ENCODE data around the gene FRMD6. TPM values are rescaled to one million over a fixed set of nuclear protein-coding genes. Genes with fewer than 3 reads are reported as not detected.
"Not testable (repeated sequence)": the region's sequence is repeated elsewhere in the genome, so short reads cannot be mapped to it uniquely, and the experiment has no call there.

Gene FRMD6
- total RNA-seq, 2 donors from 2014 or later, result 10.2 to 11.2 TPM

DNA sequence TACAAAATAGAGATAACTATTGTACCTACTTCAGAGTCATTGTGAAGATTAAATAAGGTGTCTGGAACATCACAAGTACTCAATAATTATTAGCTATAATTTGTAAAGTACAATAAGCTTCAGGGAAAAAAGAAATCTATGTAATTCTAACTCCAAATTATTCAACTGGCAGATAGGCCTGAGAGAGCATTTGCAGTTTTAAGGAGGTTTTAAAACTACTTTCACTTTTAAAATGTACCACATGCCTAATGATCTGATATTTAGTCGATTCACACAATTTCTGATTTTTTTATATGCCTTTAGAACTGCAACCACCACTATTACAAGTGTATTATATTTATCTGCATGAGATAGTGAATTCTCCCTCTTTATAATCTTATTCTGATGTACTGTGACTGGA lies 24.9 kb upstream of the FRMD6 start:
- H3K27me3 ChIP-seq, result no peaks in the 10 kb centered on the region
- H3K4me1 ChIP-seq, result no peaks in the 10 kb centered on the region
- ATAC-seq (no peak), DNase-seq (no peak)
- TF ChIP-seq CTCF (IDR thresholded peaks at IDR 0.05), result no peak
- no peak for TF ChIP-seq POLR2A (IDR thresholded peaks at IDR 0.05)
- WGBS, 2 donors, result 39 to 45% methylated on average over 1 of the region's 1 CpG
- intact Hi-C loops (cut with DNase I), result no loop called here
- H3K9me3 ChIP-seq, result no peaks in the 10 kb centered on the region
- H3K36me3 ChIP-seq (replicated peaks in 1 of 2; ENCODE audit: insufficient read depth in 1 of 2, low read depth in 2 of 2), result no peaks in the 10 kb centered on the region
- no peak overlapping the region for H3K4me3 ChIP-seq
- no peak overlapping the region for H3K27ac ChIP-seq

GRCh38 chr14:51627313-51627712 lies 24.4 kb upstream of the FRMD6 start:
- no peak for ATAC-seq
- no peaks in the 10 kb centered on the region for H3K4me1 ChIP-seq
- DNase-seq, result no peak
- no peak for TF ChIP-seq CTCF (IDR thresholded peaks at IDR 0.05)
- TF ChIP-seq POLR2A (IDR thresholded peaks at IDR 0.05), result no peak
- no peaks in the 10 kb centered on the region for H3K9me3 ChIP-seq
- no peaks in the 10 kb centered on the region for H3K36me3 ChIP-seq (replicated peaks in 1 of 2; ENCODE audit: insufficient read depth in 1 of 2, low read depth in 2 of 2)
- intact Hi-C loops (cut with DNase I), result no loop called here
- H3K27ac ChIP-seq, result no peak overlapping the region
- H3K4me3 ChIP-seq, result no peak overlapping the region
- H3K27me3 ChIP-seq, result no peaks in the 10 kb centered on the region

DNA sequence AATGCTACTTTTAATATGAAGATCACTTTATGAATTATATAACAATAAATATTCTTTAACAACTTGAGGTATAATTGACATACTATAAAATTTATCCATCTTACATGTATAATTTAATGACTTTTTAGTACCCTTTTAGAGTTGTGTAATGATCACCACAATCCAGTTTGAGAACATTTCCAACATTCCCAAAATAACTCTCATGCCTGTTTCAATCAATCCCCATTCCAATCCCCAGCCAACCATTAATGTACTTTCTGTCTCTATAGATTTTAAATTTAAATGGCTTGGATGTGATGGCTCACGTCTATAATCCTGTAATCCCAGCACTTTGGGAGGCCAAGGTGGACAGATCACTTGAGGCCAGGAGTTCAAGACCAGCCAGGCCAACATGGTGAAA lies 23.5 kb upstream of the FRMD6 start:
- DNase-seq (no peak), ATAC-seq (no peak)
- H3K27ac ChIP-seq, result no peak overlapping the region
- intact Hi-C loops (cut with DNase I), result no loop called here
- no peaks in the 10 kb centered on the region for H3K27me3 ChIP-seq
- WGBS, 2 donors, result 15 to 42% methylated on average over 1 of the region's 1 CpG
- no peaks in the 10 kb centered on the region for H3K9me3 ChIP-seq
- no peaks in the 10 kb centered on the region for H3K4me1 ChIP-seq
- TF ChIP-seq CTCF (IDR thresholded peaks at IDR 0.05) (no peak), POLR2A (IDR thresholded peaks at IDR 0.05) (no peak)
- no peaks in the 10 kb centered on the region for H3K36me3 ChIP-seq (replicated peaks in 1 of 2; ENCODE audit: insufficient read depth in 1 of 2, low read depth in 2 of 2)
- no peak overlapping the region for H3K4me3 ChIP-seq

GRCh38 chr14:51630987-51631386 lies 20.7 kb upstream of the FRMD6 start:
- ATAC-seq (no peak), DNase-seq (no peak)
- Histone ChIP-seq H3K9me3 (no peaks in the 10 kb centered on the region), H3K36me3 (replicated peaks in 1 of 2; ENCODE audit: insufficient read depth in 1 of 2, low read depth in 2 of 2) (no peaks in the 10 kb centered on the region), H3K4me3 (no peak overlapping the region), H3K27me3 (no peaks in the 10 kb centered on the region), H3K4me1 (no peaks in the 10 kb centered on the region), H3K27ac (no peak overlapping the region)
- no peak for TF ChIP-seq POLR2A (IDR thresholded peaks at IDR 0.05)
- TF ChIP-seq CTCF (IDR thresholded peaks at IDR 0.05), result no peak
- 61 to 65% methylated on average over 2 of the region's 2 CpGs for WGBS, 2 donors
- intact Hi-C loops (cut with DNase I), result no loop called here

DNA sequence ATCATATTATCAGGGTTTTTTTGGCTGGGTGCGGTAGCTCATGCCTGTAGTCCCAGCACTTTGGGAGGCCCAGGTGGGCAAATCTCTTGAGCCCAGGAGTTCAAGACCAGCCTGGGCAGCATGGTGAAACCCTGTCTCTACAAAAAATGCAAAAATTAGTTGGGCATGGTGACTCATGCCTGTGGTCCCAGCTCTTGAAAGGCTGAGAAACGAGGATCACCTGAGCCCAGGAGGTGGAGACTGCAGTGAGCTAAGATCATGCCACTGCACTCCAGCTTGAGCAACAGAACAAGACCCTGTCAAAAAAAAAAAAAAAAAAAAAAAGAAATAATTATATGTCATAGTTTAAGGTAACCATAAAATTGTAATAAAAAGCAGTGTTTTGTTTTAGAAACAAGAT lies 18.4 kb upstream of the FRMD6 start:
- H3K4me3 ChIP-seq; H3K27me3 ChIP-seq; H3K36me3 ChIP-seq (replicated peaks in 1 of 2; ENCODE audit: insufficient read depth in 1 of 2, low read depth in 2 of 2); H3K9me3 ChIP-seq; intact Hi-C loops (cut with DNase I); H3K4me1 ChIP-seq; DNase-seq; ATAC-seq; H3K27ac ChIP-seq: not testable (repeated sequence)
- 81 to 83% methylated on average over 2 of the region's 2 CpGs for WGBS, 2 donors
